Ovary (tissue), 10 donors: ENCODE results near the gene TSPAN31. TPM values are rescaled to one million over a fixed set of nuclear protein-coding genes. Genes with fewer than 3 reads are reported as not detected.

Source experiments
- DNase-seq, 5 donors: peaks; one replicate each; pipeline ENCODE4 v3.0.0-alpha.2; 2019 to 2020
- H3K27ac ChIP-seq, 2 donors: fragments of 200-600 bp; one replicate each; pipeline versions ENCODE4 v1.5.1 to v1.8.0; 2019 to 2022
- H3K27me3 ChIP-seq: fragments of 200-600 bp; one replicate; pipeline ENCODE4 v1.8.0; 2022
- H3K36me3 ChIP-seq: fragments of 200-600 bp; sonication (generic); one replicate; pipeline ENCODE4 v1.5.1; 2019
- H3K4me1 ChIP-seq: one replicate; pipeline ENCODE4 v1.8.1; 2013; ENCODE audit warnings: mild to moderate bottlenecking, moderate library complexity; ENCODE audit not compliant: insufficient read depth
- H3K4me3 ChIP-seq: fragments of 200-600 bp; sonication (generic); one replicate; pipeline ENCODE4 v1.5.1; 2017
- H3K9me3 ChIP-seq, 2 donors: fragments of 200-600 bp in 1 of 2; sonication (generic) in 1 of 2; one replicate each; pipeline versions ENCODE4 v1.5.1 to v1.8.1; 2013 to 2019; ENCODE audit warnings: mild to moderate bottlenecking in 1 of 2, moderate library complexity in 1 of 2
- EP300 ChIP-seq: sonication (generic); formaldehyde crosslinking; IDR thresholded peaks from one replicate; pipeline ENCODE4 v1.6.1; 2017; ENCODE audit warnings: antibody characterized with exemption
- POLR2A ChIP-seq: fragments of 450-650 bp; IDR thresholded peaks from one replicate; pipeline ENCODE4 v1.6.1; 2017; ENCODE audit warnings: antibody characterized with exemption, mild to moderate bottlenecking, moderate library complexity
- WGBS, 3 donors: extraction: QIAGEN DNeasy Blood & Tissue Kit in 1 of 3; methylation state at CpG; one replicate each; pipeline versions ENCODE4 v1.1.5 to v1.1.7; 2013 to 2017; 5-methylcytosine and 5-hydroxymethylcytosine counted together
- intact Hi-C, 4 donors: fragments of 100-400 bp; cut with DNase I; formaldehyde crosslinking; loops; one replicate each; pipeline versions ENCODE4 v1.11.0 to v1.15.1; 2022 to 2023
- long read RNA-seq, 3 donors: library from polyadenylated mRNA in 2 of 3; unstranded in 2 of 3; transcript quantifications; one replicate each; pipeline ENCODE4 v2.0.0 and lab custom pipeline, GENCODE V29; 2021 to 2026
- polyA plus RNA-seq, 2 donors: library from polyadenylated mRNA; stranded (reverse); fragments of 200-250 nt in 1 of 2; fragments of 350-450 nt in 1 of 2; fragmentation: Illumina TruSeq in 1 of 2; extraction: RNeasy Lipid Tissue Mini Kit (QIAGEN cat#74804) in 1 of 2; gene quantifications; one replicate each; pipeline ENCODE4 v1.2.3, GENCODE V29; 2013 to 2014
- total RNA-seq, 7 donors: library from RNA; depleted of rRNA in 2 of 7; stranded (reverse); fragments of >200 nt in 2 of 7; fragmentation: NEBNext Ultra II Directional in 3 of 7; extraction: Animal tissue kit (Norgen Biotek cat#: 25700) in 3 of 7; gene quantifications; one replicate each; pipeline versions ENCODE4 v1.1.0 to v1.2.4, GENCODE V29; 2016 to 2023
- TF ChIP-seq, protein P1 (sequence below), 3 donors: fragments of 450-650 bp in 2 of 3; fragments of 200-600 bp in 1 of 3; IDR thresholded peaks; one replicate each; pipeline versions ENCODE4 v1.5.1 to v1.8.0; 2016 to 2022; ENCODE audit warnings: antibody characterized with exemption in 3 of 3, mild to moderate bottlenecking in 1 of 3
- donor health status: DM: no; HTN: no; CAD: no; lungs with moderate emphysema.
- donor health status: DM: no; HTN: no; CAD: no.
- donor health status: Bipolar disorder and iron deficiency.
- donor health status: DM: yes; HTN: yes; CAD: no.
- donor health status: DM: no; HTN: no; CAD: no.
- donor health status: DM: yes; HTN: yes; CAD: no.

The TSPAN31 gene, protein sequence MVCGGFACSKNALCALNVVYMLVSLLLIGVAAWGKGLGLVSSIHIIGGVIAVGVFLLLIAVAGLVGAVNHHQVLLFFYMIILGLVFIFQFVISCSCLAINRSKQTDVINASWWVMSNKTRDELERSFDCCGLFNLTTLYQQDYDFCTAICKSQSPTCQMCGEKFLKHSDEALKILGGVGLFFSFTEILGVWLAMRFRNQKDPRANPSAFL
- total RNA-seq (10 to 100 TPM; 27.7 to 64.0 (median 32.5) TPM), polyA plus RNA-seq (10 to 100 TPM; 44.0 to 63.7 TPM)
- long read RNA-seq, donor 1, transcript TSPAN31-201 (6 exons, 1,849 nt): major isoform, 141 of 183 reads
- long read RNA-seq, donor 1, partial matches to known transcripts: 19 of 183 reads
- long read RNA-seq, donor 1, other reads (novel, unspliced or antisense): 19 of 183 reads
- long read RNA-seq, donor 2, transcript TSPAN31-201 (6 exons, 1,849 nt): major isoform, 8 of 213 reads
- long read RNA-seq, donor 2, partial matches to known transcripts: 74 of 213 reads
- long read RNA-seq, donor 2, other reads (novel, unspliced or antisense): 130 of 213 reads
- long read RNA-seq, donor 3, transcript TSPAN31-201 (6 exons, 1,849 nt): major isoform, 45 of 49 reads
- long read RNA-seq, donor 3, partial matches to known transcripts: 0 of 49 reads
- long read RNA-seq, donor 3, other reads (novel, unspliced or antisense): 3 of 49 reads

GRCh38 chr12:57744777-57745484 is at the start of gene TSPAN31:
Gene TSPAN31 (plus strand): TSS chr12:57745039. CDS start chr12:57745155, 116 bp downstream.
- intact Hi-C loops: no loop called here
- H3K36me3 ChIP-seq: no peaks in the 10 kb centered on the region
- TF ChIP-seq, protein P1, sequence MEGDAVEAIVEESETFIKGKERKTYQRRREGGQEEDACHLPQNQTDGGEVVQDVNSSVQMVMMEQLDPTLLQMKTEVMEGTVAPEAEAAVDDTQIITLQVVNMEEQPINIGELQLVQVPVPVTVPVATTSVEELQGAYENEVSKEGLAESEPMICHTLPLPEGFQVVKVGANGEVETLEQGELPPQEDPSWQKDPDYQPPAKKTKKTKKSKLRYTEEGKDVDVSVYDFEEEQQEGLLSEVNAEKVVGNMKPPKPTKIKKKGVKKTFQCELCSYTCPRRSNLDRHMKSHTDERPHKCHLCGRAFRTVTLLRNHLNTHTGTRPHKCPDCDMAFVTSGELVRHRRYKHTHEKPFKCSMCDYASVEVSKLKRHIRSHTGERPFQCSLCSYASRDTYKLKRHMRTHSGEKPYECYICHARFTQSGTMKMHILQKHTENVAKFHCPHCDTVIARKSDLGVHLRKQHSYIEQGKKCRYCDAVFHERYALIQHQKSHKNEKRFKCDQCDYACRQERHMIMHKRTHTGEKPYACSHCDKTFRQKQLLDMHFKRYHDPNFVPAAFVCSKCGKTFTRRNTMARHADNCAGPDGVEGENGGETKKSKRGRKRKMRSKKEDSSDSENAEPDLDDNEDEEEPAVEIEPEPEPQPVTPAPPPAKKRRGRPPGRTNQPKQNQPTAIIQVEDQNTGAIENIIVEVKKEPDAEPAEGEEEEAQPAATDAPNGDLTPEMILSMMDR (IDR thresholded peaks at IDR 0.05): no peak
- peak; percentile 74 for TF ChIP-seq POLR2A
- no peak for TF ChIP-seq EP300
- peaks cover 7% of the 10 kb centered on the region for H3K4me1 ChIP-seq
- DNase-seq: peak; percentile 95 to 98 (median 96)
- H3K9me3 ChIP-seq: no peaks in the 10 kb centered on the region
- no peaks in the 10 kb centered on the region for H3K27me3 ChIP-seq
- H3K27ac ChIP-seq: peak within 1 kb of the TSS; percentile 92 to 95
- H3K4me3 ChIP-seq: peak within 1 kb of the TSS; percentile 56
- 0 to 1% (median 0%) methylated on average over 29 of the region's 29 CpGs for WGBS, 3 donors

DNA sequence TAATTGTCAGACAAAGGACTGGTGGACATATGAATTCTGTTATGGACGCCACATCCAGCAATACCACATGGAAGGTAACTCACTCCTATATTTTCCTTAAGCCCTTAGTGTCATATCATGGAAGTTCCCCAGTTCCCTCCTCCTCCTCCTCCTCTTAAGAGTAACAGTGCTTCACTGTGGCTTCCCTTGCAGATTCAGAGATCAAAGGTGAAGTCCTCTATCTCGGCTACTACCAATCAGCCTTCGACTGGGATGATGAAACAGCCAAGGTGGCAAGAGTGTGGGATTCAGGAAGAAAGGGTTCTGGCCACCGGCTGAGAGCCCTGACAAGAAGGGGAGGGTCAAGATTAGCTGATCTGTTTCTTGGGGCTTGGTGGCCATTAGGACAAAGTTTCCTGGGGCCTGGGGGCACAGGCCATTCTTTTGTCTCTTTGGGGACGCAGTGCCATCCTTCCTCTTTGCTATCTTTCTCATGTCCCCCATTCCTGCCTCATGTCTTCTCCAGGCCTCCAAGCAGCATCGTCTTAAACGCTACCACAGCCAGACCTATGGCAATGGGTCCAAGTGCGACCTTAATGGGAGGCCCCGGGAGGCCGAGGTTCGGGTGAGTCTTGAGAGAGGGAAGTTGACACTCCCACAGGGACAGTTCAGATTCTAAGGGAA is 48.9 kb upstream of the TSPAN31 start:
- Histone ChIP-seq H3K4me1 (peaks cover 4% of the 10 kb centered on the region), H3K4me3 (no peak overlapping the region), H3K36me3 (no peaks in the 10 kb centered on the region), H3K9me3 (no peaks in the 10 kb centered on the region), H3K27me3 (no peaks in the 10 kb centered on the region), H3K27ac (no peak overlapping the region)
- no peak for DNase-seq
- intact Hi-C loops: no loop called here
- WGBS, 3 donors: 89 to 95% (median 91%) methylated on average over 11 of the region's 11 CpGs
- TF ChIP-seq EP300 (no peak), POLR2A (no peak)
- TF ChIP-seq, protein P1 (IDR thresholded peaks at IDR 0.05): no peak

GRCh38 chr12:57697076-57697475 is 47.8 kb upstream of the TSPAN31 start:
- Histone ChIP-seq H3K9me3 (no peaks in the 10 kb centered on the region), H3K27ac (no peak overlapping the region), H3K4me1 (peaks cover 4% of the 10 kb centered on the region), H3K4me3 (no peak overlapping the region), H3K36me3 (no peaks in the 10 kb centered on the region), H3K27me3 (no peaks in the 10 kb centered on the region)
- WGBS, 3 donors: 98 to 100% (median 100%) methylated on average over 1 of the region's 1 CpG
- TF ChIP-seq, protein P1 (IDR thresholded peaks at IDR 0.05): no peak
- TF ChIP-seq EP300 (no peak), POLR2A (no peak)
- intact Hi-C loops: no loop called here
- no peak for DNase-seq

GRCh38 chr12:57698414-57698813 is 46.4 kb upstream of the TSPAN31 start:
- intact Hi-C loops: no loop called here
- DNase-seq: no peak
- peaks cover 2% of the 10 kb centered on the region for H3K4me1 ChIP-seq
- TF ChIP-seq POLR2A (no peak), EP300 (no peak)
- TF ChIP-seq, protein P1 (IDR thresholded peaks at IDR 0.05): no peak
- H3K36me3 ChIP-seq: no peaks in the 10 kb centered on the region
- no peaks in the 10 kb centered on the region for H3K27me3 ChIP-seq
- no peak overlapping the region for H3K4me3 ChIP-seq
- no peaks in the 10 kb centered on the region for H3K9me3 ChIP-seq
- H3K27ac ChIP-seq: no peak overlapping the region
- whole genome bisulfite sequencing, 3 donors: 95 to 96% (median 96%) methylated on average over 3 of the region's 3 CpGs
